Measurements from ENCODE around the gene DENND1A.

Gene DENND1A

DNA sequence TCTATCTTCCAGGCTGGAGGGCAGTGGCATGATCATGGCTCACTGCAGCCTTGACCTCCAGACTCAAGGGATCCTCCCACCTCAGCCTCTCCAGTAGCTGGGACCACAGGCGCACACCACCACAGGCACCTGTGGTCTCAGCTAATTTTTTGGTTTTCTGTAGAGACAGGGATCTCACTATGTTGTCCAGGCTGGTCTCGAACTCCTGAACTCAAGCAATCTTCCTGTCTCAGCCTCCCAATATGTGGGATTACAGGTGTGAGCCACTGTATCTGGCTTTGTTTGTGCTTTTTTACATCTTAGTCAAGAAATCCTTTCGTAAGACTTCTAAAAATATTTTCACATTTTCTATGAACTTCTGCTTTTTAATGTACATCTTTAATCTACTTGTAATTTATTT lies 116.9 kb downstream of the DENND1A start:
- no peak for DNase-seq

DNA sequence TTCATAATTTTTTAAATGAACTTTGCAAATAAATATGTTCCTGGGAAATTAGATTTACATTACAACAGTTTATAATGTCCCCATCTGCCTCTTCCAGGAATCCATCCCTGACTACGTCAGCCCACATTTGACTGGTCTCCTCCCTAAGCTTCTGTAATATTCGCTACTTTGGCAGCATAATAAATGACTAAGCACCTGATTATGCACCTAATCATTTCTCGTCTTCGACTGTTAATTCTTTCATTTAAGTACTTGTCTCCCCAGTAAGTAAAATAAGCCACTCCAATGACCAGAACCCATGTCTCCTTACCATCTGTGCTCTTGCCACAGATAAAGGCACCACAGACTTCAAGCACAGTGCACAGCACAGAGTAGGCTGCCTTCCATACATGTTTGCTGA lies 122.7 kb downstream of the DENND1A start:
- no peak for DNase-seq

DNA sequence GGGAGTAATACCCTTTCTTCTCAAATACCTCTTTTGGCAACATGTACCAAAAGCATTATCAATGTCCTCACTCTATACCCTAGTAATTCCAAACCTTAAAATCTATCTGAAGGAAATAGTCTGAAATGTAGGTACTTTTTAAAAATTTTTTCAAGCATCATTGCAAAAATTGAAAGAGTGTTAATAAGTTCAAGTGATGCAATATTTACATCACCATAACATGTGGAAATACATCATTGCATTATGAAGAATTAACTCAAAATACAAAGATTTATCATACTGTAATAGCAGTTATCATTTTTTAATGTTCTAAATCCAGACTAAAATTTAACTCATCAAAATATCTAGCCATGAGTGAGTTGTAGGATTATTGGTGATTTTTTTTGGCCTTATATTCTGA lies 123.1 kb downstream of the DENND1A start:
- no peak for DNase-seq

DNA sequence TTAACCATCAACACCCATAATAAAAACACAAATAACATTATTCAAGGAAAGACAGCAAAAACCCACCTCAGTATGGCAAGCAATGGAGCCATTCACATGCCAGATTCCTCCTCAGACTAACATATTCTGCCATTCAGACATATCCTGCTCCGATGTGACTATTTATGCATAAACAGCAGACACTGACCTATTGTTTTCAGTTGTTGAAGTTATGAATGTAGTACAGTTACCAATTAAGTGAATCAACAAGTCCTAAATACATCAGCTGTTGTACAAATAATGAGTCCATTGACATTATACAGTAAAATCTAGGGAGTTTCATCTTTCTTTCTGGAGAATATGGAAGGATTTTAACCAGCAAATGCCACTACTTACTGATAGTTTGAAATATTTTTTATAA lies 131.7 kb downstream of the DENND1A start:
- no peak for DNase-seq

DNA sequence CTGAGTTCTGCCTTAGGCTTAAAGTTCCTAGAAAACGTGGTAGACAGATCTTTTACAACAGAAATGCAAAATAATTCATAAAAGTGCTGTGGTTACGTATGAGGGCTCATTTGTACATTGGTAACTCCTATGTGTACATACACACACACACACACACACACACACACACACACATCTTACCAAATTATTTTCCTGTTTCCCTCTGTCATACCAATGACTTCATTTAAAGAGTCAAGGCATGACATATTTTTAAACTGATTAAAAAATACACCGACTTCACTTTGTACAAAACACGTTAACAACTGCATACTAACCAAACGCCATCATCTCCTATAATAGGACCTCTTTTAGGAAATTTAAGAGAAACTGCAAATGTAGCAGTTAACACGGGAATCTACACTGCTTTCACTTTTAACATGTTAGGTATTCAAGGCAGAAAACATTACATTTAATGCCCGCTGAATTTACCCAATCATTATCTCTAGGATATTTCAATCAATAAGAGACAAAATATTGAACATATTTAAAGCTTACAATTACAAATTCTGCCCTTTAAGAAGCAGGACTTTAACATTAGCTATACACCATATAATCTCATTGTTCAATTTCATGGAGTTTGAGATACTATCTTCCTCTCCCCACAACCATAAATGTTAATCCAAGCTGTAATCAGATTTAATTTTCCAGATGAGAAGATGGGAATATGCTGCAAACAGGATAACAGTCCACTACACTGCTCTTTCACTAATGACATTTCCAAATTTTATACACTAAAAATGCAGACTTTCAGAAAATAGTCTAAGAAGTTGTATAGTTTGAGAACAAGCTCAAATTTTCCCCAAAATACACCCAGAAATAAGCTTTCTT lies 133.1 kb downstream of the DENND1A start:
- DNase-seq, result no peak

DNA sequence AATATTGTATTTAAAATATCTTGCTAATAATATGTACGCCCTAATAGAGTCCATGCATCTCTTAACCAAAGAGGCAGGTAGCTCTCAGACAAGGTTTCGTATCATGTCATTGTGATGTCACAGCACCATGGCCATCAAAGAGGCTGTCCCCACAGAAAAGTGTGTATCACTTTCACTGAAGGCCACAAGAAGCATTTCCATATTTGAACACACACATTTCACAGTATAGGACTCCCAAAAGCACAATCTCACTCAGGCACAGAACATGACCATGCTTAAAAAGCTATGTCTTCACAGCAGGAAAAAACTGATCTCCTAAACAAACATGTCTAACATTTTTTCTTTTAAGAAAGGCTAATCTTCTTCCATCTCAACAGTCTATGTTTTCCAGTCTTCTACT lies 133.8 kb downstream of the DENND1A start:
- DNase-seq, result no peak

DNA sequence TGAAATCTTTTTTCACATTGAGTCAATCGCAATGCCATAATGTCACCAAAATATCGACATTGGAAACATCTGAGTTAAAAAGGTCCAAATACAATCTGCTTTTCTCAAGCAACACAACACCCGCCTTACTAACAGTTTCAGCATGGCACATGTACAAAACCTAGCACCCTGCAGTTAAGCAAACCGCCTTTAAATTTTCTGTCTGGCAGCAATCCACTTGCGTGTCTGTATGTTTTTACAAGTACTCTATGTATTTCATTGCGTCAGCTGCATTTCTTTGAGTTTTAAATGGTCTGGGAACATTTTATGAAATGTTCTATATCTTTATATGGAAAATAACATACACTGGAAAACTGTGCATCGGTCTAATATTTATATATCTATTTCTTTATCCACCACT lies 134.6 kb downstream of the DENND1A start:
- DNase-seq, result no peak

DNA sequence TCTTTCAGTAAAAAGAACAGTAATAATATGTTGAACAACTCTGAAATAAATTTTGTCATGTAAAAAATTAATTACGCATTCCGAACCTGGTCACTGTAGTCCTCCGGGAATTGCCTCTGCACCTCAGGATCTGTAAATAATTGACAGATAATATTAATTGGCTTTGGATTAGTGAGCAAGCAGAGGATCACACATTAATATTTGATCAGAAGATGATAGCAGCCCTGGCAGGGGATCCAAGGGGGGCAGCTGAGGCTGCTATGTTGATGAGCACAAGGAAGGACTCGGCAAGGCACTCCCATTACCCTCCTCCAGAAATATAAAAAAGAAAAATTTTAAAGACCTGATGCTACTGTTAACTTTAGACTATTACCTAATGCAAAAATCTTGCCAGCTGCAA lies 137.4 kb downstream of the DENND1A start:
- no peak for DNase-seq

DNA sequence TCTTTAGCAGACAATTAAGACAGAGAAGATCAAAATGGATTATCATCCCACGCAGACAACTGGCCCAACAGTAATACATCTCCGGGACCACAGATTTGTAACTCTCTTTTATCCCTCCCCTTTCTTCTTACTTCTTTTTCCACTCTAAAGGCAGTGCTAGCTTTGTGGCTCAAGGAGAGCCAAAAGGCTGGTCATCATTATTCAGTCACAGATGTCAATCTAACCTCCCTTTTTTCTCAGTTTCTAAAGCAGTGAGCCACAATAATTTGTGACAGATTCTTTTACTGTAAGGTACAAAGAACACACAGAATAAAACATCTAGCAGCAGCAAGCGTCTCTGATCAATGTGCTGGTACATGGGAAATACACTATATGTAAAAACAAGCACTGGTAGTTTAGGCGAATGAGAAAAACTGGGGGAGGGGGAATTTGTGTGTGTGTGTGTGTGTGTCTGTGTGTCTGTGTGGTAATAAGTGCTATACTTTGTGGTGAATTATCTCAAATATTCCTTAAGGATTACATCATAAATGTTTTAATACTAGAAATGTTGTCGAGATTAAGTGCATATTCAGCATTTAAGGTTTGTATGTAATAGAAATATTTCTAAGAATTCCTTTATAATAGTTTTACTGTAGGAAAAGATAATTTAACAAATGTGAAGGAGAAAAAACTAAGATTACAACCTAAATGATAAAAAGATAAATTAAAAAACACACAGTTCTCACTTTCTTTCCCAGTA lies 140.2 kb downstream of the DENND1A start:
- no peak for DNase-seq

DNA sequence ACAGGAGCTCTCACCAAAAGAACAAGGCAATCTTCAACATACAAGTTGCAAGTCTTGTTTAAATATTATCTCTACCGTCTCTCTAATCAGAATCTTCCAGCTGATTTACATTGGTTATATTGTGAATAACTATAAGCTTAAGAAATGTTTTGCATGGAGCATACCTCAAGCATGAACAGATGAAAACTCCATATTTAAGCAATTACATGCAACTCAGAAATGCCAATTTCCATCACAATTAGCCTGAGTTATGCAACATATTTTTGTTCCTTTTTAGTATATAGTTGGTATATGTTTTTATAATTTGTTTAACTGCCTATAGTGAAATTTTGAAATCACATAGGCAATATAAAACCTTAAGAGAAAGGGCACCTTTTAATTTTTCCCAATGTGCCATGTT lies 142.5 kb downstream of the DENND1A start:
- no peak for DNase-seq

DNA sequence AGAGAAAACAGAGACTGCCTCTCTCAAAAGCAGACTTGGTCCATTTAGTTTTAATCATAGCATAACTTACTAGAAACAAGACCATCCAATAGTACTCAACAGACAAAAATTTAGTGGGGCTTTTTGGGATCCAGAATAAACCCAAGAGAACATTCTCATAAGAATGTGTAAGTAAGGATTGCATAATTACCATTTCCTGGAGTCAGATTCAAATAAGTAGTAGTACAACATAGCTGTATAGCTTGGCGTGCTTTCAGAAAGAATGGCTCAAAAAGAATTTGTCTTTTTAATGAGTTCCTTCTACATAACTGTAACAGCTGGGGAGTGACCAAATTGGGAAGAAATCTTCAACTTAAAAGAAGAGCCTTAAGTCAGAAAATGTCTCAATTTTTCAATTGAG lies 145.4 kb downstream of the DENND1A start:
- DNase-seq, result no peak

DNA sequence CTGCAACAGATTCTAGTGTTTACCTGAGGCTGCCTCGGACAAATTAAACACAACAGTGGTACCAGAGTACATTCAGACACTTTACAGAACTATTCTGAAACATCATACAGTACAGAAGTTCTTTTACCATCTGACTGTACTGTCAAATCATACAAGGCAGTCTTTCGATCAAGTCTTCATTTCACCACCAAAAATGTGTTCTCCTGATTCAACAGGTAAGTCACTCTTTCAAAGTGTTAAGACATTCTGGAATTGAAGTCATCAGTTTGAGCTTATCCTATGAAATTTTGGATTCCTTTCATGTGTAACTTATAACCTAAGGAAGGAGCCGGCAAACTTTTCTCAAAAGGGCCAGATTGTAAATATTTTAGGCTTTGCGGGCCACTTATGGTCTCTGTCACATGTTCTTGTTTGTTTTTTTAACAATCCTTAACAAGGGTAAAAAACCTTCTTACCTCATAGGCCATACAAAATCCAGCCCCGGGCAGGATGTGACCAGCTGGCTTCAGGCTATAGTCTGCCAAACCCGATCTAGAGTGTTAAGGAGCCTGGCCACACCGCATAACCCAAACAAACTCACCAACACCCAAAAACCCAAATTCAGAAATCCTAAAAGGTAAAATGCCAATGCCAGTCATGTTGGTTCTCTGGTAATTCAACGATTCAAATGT lies 151.6 kb downstream of the DENND1A start:
- no peak for DNase-seq

DNA sequence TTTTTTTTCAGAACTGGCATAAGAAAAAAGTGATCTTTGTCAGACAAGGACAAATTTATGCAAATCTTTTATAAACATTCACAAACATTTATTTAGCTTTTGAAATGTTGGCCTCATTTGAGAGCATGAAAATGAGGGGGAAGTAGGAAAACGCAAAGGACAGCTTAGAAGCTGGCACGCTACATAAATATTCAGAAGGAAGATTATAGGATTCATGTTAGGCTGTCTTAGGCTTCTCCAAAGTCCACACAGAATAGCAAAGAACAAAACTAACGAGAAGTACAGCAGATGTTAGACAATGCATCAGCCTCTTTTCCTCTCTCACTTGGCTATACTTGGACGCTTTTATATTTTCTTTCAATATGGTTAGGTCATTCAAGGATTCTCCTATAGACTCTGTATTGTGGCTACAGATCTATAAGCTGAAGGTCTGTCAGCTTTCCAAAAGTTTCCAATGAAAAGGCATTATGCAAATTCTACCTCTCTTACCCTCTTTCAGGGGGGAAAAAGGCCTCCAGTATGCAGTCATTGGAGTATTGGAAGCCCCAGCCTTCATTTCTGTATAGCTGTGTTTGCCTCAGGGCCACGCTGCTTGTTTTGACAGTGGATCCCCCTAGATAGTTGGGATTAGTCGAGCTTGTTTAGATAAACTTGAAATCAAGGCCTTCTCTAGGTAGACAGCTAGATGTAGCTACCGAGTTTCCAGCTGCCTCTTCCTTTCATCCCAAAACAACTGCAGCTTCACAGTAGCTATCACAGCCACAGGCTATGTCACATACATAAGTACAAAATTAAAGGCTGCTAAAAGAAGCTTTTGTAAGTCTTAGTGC lies 153.0 kb downstream of the DENND1A start:
- no peak for DNase-seq

DNA sequence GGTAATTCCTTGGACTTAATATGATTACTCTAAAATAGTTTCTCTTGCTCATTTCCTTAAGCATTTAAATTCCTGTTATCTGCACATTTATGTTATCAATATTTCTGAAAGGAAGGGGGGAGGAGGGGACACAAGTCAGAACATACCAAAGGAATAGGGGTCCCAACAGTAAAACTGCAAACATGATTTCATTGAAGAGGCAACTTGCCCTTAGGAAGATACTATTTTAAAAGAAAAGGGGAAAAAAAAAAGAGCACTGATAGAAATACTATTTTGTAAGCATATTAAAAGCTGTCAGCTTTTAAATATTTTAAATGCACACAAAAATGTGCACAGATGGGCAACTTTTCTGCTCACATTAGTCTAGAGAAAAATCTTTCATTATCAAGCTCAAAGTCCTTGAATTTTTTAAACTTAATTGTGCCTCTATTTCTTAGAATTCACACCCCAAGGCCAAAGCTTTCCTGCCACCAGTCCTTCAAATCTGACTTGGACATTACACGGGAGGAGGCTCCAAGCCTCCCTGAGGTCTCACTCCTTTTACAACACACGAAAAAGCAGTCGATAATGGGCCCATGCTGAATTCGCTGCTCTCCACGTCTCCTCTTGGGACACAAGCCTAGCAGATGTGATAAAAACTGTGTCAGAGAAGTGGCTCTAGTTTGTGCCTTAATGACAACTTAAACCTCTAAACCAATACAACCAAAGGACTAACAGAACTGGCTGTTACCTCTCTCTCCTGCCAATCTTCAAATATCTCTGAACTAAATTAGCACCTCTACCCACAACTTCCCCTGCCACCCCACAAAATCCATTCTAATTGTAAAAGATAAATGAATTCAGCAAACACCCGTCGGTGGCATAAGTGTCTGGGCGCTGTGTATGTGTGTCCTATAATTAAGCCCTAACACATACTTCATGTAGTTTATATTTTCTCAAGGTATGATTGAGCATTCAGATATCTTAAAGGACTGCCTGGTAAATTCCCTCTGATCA lies 154.3 kb downstream of the DENND1A start:
- DNase-seq, result no peak

DNA sequence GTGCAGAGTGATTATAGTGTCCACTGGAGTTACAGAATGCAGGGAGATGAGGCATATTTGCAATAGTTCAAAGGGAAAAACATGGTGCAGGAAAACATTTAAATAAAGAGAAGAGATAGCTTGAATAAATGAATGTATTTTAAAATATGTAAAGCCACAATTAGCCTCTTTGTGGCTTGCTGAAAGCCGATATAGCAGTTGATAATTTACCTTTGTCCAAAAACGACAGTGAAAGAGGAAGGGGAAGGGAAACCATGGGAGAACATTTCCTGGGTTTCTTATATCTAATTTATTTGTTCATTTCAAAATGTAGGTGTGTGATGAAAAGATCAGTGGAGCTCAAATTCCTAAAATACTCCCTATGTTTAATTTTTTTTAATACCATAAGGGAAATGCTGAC lies 156.1 kb downstream of the DENND1A start:
- no peak for DNase-seq

DNA sequence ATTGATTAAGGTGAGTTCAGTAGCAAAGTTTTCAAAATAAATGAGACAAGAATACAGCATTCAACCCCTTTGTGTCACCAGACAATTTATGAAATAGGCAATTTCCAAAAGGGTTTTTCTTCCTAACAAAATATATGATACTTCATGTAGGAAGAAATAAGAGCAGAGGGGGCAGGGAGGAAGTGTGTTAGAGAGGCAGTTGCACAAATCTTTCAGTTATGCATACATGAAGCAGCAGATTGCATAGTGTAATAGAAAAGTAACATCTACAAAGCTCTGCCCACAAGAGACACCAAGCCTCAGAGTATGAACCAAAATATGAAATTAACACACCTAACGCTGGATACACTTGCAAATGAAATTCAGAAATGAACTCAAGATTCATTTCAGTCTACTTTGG lies 157.0 kb downstream of the DENND1A start:
- no peak for DNase-seq

DNA sequence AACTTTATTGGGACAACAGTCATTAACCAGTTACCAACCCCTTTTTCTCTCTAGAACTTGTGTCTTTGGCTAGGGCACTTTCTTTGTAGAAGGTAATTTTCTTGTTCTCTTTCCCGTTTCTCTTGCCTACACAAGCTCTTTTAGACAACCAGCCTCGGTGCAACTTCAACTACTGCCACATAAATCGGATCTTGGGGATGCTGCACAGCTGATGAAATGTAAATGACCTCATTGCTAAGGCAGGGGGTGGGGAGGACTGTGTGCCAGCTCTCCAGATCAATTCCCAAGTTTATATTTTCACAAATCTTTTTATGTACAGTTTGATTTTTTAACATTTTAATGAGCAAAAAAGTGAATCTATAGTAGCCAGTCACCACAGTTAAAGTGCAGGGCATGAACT lies 157.6 kb downstream of the DENND1A start:
- DNase-seq, result no peak

DNA sequence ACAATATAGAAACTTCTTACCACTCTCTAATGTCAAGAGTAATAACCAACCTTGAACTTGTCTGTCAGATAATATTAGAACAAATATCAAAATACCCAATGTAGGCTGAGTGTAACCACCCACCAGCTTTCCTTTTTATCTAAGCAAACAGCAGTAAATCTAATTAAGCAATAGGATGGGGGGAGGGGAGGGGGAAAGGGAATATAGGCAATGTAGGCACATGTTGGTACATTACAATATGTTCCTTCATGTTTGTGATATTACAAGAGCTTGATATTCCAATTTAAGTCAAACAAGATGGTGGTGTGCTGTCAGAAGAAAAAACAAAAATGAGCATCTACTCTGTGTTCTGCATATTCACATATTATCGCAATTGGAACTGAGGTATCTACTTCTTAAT lies 158.2 kb downstream of the DENND1A start:
- DNase-seq, result no peak

DNA sequence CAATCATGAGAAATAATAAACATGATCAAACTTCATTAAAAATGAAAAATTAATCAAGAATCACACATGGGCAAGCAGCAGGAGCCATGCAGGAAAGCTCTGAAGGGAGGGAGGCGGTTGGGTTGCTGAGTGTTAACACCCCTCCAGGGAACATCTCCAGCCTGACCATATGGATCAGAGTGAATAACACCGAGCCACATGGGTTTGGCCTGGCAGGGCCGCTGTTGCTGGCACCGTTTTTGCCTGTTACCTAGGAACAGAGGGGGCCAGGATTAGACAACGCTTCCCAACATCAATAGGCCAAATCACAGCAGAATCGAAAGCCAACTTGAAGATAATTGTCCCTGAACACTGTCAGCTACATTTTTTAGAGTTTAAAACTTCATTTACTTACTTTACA lies 160.2 kb downstream of the DENND1A start:
- no peak for DNase-seq

DNA sequence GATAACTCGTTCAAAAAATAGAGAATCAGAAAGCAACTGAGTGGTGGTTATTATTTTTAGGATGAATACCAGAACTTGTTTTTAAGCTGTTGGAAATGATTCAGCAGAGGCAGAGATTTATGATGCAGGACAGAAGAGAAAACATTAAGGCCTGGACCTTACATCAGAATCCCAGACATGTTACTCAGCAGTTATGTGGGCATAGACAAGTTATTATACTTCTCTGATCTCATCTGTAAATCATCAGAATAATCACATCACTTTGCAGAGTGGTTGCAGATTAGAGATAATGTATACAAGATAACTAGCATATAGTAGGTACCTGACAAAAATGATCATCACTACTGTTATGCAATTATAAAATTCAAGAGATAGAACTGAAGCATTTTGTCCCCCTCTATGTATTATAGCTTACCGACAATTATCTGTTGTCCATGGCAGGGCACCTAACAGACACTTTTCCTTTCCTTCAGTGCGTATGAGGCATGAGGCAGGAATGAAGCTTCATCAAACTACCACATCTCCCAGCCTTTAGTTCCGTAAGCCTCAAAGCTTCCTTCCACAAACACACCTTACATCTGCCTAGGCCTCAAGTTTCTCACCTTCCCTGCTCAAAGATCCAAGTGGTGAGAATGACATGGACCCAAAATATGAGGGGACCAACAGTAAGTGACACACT lies 165.9 kb downstream of the DENND1A start:
- DNase-seq, result no peak

All from activated CD4-positive, alpha-beta T cell treated with anti-CD3 and anti-CD28 coated beads for 4 hours (primary cell).